Stimulated activated CD4-positive, alpha-beta T cell treated with anti-CD3 and anti-CD28 coated beads, Interleukin-4, amount 100 ng/mL, for 48 hours (primary cell): ENCODE data around the gene DEFB108B.
"Not testable (repeated sequence)": the region's sequence is repeated elsewhere in the genome, so short reads cannot be mapped to it uniquely, and the experiment has no call there.

ENCODE experiments used
- DNase-seq, 2 donors: peaks; one replicate each; pipeline ENCODE4 v3.0.0-alpha.2; 2020; ENCODE audit warnings: low read depth in 2 of 2

The DEFB108B gene

DNA sequence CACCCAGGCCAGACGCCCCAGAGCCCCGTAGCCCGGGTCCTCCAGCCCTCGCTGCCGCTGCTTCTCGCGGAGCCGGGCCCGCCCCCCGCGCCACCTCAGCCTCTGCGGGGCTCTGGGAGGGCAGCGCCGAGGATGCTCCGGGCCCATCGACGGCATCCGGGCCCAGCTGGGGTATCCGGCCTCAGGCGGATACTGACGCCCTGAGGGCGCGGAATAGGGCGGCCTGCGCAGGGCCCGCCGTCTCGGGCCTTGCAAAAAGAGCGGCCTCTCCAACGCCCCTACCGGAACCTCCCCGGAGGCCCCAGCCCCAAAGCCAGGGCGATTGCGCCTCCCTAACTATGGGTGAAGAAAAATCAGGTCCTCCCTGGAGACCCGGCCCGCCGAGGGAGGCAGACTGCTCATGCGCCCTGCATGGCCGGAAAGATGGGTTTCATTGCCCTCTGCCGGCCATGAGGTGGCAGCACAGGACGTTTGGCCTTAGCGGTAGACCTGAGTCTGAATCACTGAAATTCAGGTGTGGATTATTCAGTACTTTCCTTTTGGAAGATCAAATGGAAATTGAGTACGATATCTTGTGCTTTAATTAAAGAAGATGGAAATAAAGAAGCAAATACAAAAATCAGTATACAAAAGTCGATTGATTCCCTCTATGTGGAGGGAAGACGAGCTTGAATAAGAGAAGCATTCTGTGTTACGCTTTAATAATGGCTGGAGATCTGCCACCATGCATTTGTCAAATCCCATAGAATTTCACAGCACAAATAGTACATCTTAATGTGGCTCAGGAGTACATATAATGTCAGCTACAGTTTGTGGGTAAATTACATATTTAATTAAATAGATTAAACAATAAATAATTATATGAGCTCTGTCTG is 19.3 kb upstream of the DEFB108B start:
- peak; percentile 61 to 73 for DNase-seq

DNA sequence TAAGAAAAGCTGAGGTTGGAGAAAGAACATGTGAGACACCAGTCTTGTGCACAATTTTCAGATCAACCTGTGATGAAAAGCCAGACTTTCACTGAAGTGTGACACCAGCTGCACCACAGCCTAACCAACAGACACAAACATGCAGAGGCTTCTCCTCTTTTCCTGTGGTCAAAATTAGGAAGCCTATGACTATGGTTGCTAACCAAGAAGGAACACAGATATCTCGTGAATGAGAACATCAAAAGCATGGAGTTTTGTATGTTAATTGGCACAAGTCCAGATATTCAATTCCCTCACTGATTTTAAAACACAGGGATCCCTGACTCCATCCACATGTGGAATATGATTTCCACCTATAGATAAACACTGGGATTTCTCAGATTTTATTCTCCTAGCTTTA is 11.5 kb upstream of the DEFB108B start:
- not testable (repeated sequence) for DNase-seq

DNA sequence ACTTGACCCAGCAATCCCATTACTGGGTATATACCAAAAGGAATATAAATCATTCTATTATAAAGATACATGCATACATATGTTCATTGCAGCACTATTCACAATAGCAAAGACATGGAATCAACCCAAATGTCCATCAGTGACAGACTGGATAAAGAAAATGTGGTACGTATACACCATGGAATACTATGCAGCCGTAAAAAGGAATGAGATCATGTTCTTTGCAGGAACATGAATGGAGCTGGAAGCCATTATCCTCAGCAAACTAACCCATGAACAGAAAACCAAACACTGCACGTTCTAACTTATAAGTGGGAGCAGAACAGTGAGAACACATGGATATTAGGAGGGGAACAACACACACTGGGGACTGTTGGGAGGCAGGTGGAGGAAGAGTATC is 3.8 kb upstream of the DEFB108B start:
- DNase-seq: not testable (repeated sequence)

DNA sequence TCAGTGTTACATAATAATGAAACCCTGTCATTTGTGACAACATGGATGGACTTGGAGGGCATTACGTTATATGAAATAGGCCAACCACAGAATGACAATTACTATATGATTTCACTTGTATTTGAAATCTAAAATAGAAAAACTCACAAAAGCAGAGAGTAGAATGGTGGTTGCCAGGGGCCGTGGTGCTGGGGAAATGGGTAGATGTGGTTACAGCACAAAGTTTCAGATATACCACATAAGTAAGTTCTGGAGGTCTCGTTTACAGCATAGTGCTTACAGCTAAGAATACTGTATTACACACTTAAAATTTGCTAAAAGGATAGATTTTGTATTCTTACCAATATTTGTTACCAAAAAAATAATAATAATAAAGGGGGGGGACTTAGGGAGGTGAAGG is 3.3 kb upstream of the DEFB108B start:
- not testable (repeated sequence) for DNase-seq

DNA sequence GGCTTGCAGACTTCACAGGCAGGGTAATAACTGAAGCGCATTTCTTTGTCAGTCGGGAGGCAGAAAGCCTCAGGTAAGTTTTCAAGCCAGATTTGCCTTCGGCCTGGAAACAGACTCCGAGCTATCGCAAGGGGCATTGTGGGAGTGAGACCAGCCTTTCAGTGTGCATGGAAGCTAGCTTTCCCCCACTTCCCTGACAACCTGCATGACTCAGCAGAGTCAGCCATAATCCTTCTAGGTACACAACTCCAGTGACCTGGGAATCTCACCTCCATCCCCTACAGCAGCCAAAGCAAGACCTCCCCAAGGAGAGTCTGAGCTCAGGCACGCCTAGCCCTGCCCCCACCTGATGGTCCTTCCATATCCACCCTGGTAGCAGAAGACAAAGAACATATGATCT is 9.7 kb downstream of the DEFB108B start:
- not testable (repeated sequence) for DNase-seq

DNA sequence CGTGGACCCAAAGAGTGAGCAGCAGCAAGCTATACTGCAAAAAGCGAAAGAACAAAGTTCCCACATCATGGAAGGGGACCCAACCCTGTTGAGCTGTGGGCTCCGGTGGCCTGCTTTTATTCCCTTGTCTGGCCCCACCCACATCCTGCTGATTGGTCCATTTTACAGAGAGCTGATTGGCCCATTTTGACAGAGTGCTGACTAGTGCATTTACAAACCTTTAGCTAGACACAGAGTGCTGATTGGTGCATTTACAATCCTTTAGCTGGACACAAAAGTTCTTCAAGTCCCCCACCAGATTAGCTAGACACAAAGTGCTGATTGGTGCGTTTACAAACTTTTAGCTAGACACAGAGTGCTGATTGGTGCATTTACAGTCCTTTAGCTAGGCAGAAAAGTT is 10.4 kb downstream of the DEFB108B start:
- DNase-seq: not testable (repeated sequence)

DNA sequence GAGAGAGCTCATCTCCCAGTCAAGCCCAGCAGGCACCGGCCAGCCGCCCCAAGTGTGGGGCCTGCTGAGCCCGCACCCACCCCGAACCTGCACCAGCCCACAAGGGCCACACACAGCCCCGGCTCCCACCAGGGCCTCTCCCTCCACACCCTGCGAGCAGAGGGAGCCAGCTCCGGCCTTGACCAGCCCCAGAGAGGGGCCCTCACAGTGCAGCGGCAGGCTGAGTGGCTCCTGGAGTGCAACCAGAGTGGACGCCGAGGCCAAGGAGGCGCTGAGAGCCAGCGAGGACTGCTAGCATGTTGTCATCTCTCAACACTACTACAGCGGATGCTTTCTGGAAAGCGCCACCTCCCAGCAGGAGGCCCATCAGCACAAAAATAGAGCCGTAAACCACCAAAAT is 10.9 kb downstream of the DEFB108B start:
- no peak for DNase-seq

DNA sequence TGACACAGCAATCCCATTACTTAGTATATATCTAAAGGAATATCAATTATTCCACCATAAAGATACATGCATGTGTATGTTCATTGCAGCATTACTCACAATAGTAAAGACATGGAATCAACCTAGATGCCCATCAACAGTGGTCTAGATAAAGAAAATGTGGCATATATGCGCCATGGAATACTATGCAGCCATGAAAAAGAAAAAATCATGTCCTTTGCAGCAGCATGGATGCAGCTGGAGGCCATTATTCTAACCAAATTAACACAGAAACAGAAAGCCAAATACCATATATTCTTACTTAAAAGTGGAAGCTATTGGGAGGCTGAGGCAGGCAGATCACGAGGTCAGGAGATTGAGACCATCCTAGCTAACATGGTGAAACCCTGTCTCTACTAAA is 20.9 kb downstream of the DEFB108B start:
- not testable (repeated sequence) for DNase-seq

DNA sequence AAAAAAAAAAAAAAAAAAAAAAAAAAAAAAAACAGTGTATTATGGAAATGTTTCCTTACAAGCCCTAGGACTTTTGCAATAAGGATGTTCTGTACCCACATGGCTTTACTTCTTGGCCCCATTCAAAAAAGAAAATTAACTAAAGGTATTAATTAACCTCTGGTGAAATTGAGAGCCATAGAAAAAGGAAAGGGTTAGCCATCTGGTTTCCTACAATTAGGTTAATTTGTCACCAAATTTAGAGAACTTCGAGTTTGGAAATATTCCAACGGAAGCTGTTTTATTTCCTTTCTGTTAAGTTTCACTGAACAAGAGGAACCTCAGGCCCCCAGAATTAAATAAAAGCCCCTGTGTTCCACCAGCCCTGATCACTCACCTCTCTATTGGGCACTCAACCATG is 22.9 kb downstream of the DEFB108B start:
- not testable (repeated sequence) for DNase-seq

DNA sequence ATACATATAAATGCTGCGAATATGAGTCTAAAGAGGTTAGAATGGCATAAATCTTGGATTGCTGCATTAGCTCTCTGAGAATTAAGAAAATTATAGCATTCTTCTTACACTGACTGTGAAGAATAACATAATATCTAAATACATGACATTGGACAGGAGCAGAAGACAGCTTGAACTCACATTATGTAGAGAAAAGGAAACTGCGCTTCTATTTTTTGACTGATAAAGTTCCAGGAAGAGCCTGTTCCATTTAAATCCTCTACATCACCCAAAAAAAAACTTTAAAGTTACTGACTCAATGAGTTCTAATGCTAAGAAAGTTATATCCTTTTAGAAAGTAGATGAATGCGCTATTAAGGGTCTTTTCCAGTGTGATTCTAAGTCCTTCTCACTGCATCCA is 27.8 kb downstream of the DEFB108B start:
- DNase-seq: not testable (repeated sequence)

DNA sequence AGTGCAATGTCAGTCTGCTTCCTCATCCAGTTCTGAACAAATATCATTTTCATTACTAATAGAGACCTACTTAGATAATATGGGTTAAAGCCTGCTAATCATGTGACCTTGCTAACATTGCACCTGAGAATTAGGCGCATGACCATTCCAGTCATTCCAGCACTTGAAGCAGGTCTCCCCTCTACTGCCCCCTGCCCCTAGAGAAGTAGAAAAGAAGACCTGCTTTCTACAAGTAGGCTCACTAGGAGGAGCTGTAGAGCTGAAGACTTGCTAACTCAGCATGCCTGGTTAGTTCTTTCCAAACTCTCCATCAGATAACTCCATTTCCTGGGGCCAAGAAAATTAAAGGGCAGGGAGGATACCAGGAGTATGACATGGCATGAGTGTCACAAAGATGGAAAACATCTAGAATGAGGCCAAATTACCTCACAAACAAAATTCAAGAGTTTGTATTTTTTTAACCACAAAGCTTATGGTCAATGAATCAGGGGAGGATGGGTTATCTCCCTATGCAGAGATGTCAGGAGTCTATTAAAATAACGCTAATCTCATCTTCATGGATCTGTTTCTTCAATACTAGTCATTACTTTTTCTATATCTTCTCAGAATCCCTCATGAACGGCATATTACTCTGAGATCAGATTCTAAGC is 31.1 kb downstream of the DEFB108B start:
- DNase-seq: peak in 1 of 2 donors; percentile 8

DNA sequence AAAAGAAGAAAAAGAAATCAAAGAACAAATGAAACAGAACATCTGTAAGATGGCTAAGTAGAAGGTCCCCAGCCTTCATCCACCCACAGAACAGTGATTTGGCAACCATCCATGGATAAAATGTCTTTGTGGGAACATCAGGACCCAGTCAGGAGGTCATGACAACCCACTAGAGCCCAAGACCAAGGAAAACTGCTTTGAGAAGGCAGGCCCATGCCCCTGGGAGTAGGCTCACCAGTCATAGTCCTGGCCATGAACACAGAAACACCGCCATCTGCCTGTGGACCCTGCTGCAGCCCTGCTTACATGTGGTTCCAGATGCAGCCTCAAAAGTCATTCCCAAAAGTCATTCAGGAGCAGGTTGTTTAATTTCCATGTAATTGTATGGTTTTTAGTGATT is 34.2 kb downstream of the DEFB108B start:
- not testable (repeated sequence) for DNase-seq

DNA sequence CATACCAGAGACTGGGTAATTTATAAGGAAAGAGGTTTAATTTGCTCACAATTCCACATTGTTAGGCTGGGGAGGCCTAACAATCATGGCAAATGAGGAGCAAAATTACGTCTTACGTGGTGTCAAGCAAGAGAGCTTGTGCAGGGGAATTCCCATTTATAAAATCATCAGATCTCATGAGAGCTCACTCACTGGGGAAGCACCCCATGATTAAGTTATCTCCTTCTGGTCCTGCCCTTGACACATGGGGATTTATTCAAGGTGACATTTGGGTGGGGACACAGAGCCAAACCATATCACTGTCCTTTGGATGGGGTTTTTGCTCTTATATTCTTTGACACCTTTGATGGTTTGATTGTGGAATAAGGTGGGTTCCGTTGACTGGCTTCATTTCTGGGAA is 36.9 kb downstream of the DEFB108B start:
- not testable (repeated sequence) for DNase-seq

DNA sequence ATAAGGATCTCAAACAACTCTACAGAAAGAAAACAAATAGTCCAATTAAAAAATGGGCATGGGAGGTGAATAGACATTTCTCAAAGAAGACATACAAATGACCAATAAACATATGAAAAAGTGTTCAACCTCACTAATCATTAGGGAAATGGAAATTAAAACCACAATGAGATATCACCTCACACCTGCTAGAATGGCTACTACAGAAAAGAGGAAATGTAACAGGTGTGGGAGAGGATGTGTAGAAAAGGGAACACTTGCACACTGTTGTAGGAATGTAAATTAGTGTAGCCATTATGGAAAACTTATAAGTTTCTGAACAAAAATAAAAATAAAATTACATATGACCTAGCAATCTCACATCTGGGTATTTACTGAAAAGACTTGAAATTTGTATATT is 37.7 kb downstream of the DEFB108B start:
- DNase-seq: not testable (repeated sequence)

DNA sequence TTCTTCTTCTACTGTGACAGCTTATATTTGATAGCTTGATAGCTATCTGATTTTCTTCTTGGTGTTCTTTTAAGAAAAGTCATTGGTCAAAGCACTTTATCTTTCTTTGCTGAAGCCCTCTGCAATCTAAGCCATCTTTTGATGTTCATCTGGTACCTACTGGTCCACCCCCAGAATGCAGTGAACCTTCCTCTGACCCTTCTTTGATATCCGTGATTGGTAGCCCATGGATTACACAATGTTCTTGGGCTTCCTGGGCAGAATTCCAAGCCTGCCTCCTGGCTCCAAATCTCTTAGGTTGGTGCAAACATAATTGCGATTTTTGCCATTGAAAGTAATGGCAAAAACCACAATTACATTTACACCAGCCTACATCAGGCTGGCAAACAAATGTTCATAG is 43.3 kb downstream of the DEFB108B start:
- DNase-seq: not testable (repeated sequence)

DNA sequence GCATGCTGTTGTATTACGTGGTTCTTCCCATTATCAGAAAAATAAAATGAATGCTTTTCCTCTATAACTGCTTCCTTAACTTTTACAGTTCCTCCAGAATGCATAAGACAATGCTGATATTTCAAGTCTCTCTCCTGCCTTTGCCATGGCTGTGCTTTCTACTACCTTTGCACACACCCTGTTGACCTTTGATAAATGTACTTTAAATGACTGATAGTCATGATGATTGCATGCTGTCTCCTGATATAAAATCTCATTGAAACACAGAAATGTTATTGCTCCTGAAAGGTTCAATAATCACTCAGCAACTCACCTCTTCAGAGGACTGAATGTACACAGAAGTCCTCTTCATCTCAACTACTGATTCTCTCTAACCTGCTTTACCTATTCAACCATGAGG is 45.1 kb downstream of the DEFB108B start, which contains the start of gene DEFB131B:
Gene DEFB131B (plus strand): TSS at position 395 of the 400 bp plus-strand sequence. CDS start 0 bp downstream, at position 395.
- not testable (repeated sequence) for DNase-seq

DNA sequence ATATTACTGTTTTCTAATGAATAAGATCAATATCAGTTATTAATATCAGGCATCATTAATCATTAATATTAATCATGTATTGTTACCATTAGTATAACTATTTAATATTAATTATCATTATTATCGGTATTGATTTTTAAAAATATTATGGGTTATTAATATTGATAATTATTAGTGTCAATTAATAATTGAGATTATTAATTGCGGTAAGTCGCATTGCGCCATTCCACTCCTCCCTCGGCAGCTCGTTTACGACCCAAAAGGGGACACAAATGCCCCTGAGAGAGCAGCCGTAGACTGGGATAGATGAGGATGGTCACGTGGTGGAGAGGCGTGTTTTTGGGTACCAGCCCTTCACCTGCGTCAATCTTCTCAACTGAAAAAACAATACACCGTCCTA is 52.8 kb downstream of the DEFB108B start:
- DNase-seq: not testable (repeated sequence)
